GM10266 (cell line): ENCODE measurements around the gene ACTL7A.
"Not testable (repeated sequence)": the region's sequence is repeated elsewhere in the genome, so short reads cannot be mapped to it uniquely, and the experiment has no call there.

Experiments
- DNase-seq: peaks from one replicate; pipeline ENCODE4 v3.0.0; 2012; ENCODE audit errors: extremely low spot score
- CTCF ChIP-seq: IDR thresholded peaks from 2 replicates; pipeline ENCODE4 v1.5.1; 2012; ENCODE audit warnings: mild to moderate bottlenecking, low read depth; ENCODE audit not compliant: control insufficient read depth, insufficient read depth; ENCODE audit errors: missing control alignments

Gene ACTL7A

GRCh38 chr9:108837530-108837929 is 24.5 kb upstream of the ACTL7A start:
- DNase-seq, result no peak
- no peak for TF ChIP-seq CTCF

- no peak for DNase-seq
- no peak for TF ChIP-seq CTCF
These were observed 24.0 kb upstream of the ACTL7A start for GRCh38 chr9:108838017-108838416.

GRCh38 chr9:108839561-108839960 is 22.5 kb upstream of the ACTL7A start:
- not testable (repeated sequence) for DNase-seq

GRCh38 chr9:108842610-108843295 is 19.3 kb upstream of the ACTL7A start:
- TF ChIP-seq CTCF, result no peak
- DNase-seq, result no peak

- DNase-seq, result no peak
- no peak for TF ChIP-seq CTCF
These were observed 17.7 kb upstream of the ACTL7A start for GRCh38 chr9:108844391-108844790.

- TF ChIP-seq CTCF, result no peak
- no peak for DNase-seq
These were observed 17.2 kb upstream of the ACTL7A start for GRCh38 chr9:108844856-108845255.

- no peak for DNase-seq
- no peak for TF ChIP-seq CTCF
These were observed 16.6 kb upstream of the ACTL7A start for GRCh38 chr9:108845507-108845906.

GRCh38 chr9:108845947-108846346 is 16.1 kb upstream of the ACTL7A start:
- TF ChIP-seq CTCF, result no peak
- no peak for DNase-seq

GRCh38 chr9:108848296-108848695 is 13.8 kb upstream of the ACTL7A start:
- not testable (repeated sequence) for DNase-seq
